Hepatocyte (in vitro differentiated cells): ENCODE results near the gene SLC10A1. TPM values are rescaled to one million over a fixed set of nuclear protein-coding genes. Genes with fewer than 3 reads are reported as not detected.
"Not testable (repeated sequence)": the region's sequence is repeated elsewhere in the genome, so short reads cannot be mapped to it uniquely, and the experiment has no call there.

Experiments
- DNase-seq: peaks from one replicate; pipeline ENCODE4 v3.0.0-alpha.2; 2016; ENCODE audit warnings: low spot score
- H2AFZ ChIP-seq: fragments of 200-600 bp; sonication (generic); 2 replicates; pipeline ENCODE4 v1.6.0; 2016; ENCODE audit warnings: antibody characterized with exemption, mild to moderate bottlenecking
- H3K27ac ChIP-seq: fragments of 200-600 bp; sonication (generic); 2 replicates; pipeline ENCODE4 v1.5.1; 2016; ENCODE audit warnings: mild to moderate bottlenecking
- H3K27me3 ChIP-seq: fragments of 200-600 bp; sonication (generic); 2 replicates; pipeline ENCODE4 v1.6.1; 2016
- H3K36me3 ChIP-seq: fragments of 200-600 bp; sonication (generic); replicated peaks from 2 replicates; pipeline ENCODE4 v1.5.1; 2016; ENCODE audit warnings: low read depth; ENCODE audit not compliant: insufficient read depth
- H3K4me1 ChIP-seq: fragments of 200-600 bp; sonication (generic); 2 replicates; pipeline ENCODE4 v1.5.1; 2016; ENCODE audit warnings: mild to moderate bottlenecking, moderate library complexity; ENCODE audit not compliant: insufficient read depth
- H3K4me2 ChIP-seq: fragments of 200-600 bp; sonication (generic); 2 replicates; pipeline ENCODE4 v1.6.0; 2016
- H3K4me3 ChIP-seq: fragments of 200-600 bp; sonication (generic); 2 replicates; pipeline ENCODE4 v1.5.1; 2016; ENCODE audit warnings: mild to moderate bottlenecking
- H3K79me2 ChIP-seq: fragments of 200-600 bp; sonication (generic); 2 replicates; pipeline ENCODE4 v1.6.0; 2017; ENCODE audit warnings: mild to moderate bottlenecking
- H3K9me2 ChIP-seq: fragments of 200-600 bp; sonication (generic); replicated peaks from 2 replicates; pipeline ENCODE4 v1.6.0; 2017; ENCODE audit warnings: mild to moderate bottlenecking; ENCODE audit not compliant: insufficient read depth
- H3K9me3 ChIP-seq: fragments of 200-600 bp; sonication (generic); 2 replicates; pipeline ENCODE4 v1.5.1; 2016; ENCODE audit warnings: low read depth, mild to moderate bottlenecking
- H4K20me1 ChIP-seq: fragments of 200-600 bp; sonication (generic); 2 replicates; pipeline ENCODE4 v1.6.0; 2016; ENCODE audit warnings: mild to moderate bottlenecking; ENCODE audit not compliant: insufficient read depth, poor library complexity, severe bottlenecking
- CTCF ChIP-seq: fragments of 200-600 bp; sonication (generic); IDR thresholded peaks from 2 replicates; pipeline ENCODE4 v1.5.1; 2016; ENCODE audit warnings: antibody characterized with exemption, mild to moderate bottlenecking; ENCODE audit not compliant: poor library complexity
- EZH2 ChIP-seq: fragments of 200-600 bp; sonication (generic); IDR thresholded peaks from 2 replicates; pipeline ENCODE4 v1.6.1; 2016; ENCODE audit warnings: antibody characterized with exemption, mild to moderate bottlenecking, borderline replicate concordance
- EZH2phosphoT487 ChIP-seq: fragments of 200-600 bp; sonication (generic); IDR thresholded peaks from one replicate; pipeline ENCODE4 v1.6.1; 2018; ENCODE audit warnings: antibody characterized with exemption, mild to moderate bottlenecking, low read depth, moderate library complexity; ENCODE audit not compliant: unreplicated experiment, severe bottlenecking
- WGBS: methylation state at CpG from one replicate; pipeline ENCODE4 v1.1.6; 2016; ENCODE audit warnings: low lambda C conversion rate; ENCODE audit errors: missing lambda C conversion rate; 5-methylcytosine and 5-hydroxymethylcytosine counted together
- polyA plus RNA-seq: library from polyadenylated mRNA; unstranded; fragments of >200 nt; fragmentation: Nextera tagmentation; extraction: Ambion mirVana; gene quantifications from 2 replicates; pipeline ENCODE4 v1.2.1, GENCODE V29; 2016
- total RNA-seq: library from RNA; depleted of rRNA; stranded (reverse); fragments of >200 nt; gene quantifications from 2 replicates; pipeline ENCODE4 v1.2.3, GENCODE V29; 2014

SLC10A1 gene
- total and polyA plus RNA-seq, 2 experiments from 2014 or later, result 2.9 to 3.0 TPM

GRCh38 chr14:69741055-69741454 is 56.0 kb downstream of the SLC10A1 start:
- Histone ChIP-seq H3K9me2 (no peaks in the 10 kb centered on the region), H3K36me3 (no peaks in the 10 kb centered on the region), H3K4me2 (no peak overlapping the region), H3K27me3 (no peaks in the 10 kb centered on the region), H3K9me3 (no peaks in the 10 kb centered on the region), H2AFZ (no peak overlapping the region), H3K27ac (peak overlapping the region; percentile 80), H3K79me2 (no peaks in the 10 kb centered on the region), H4K20me1 (no peaks in the 10 kb centered on the region), H3K4me3 (no peak overlapping the region), H3K4me1 (no peaks in the 10 kb centered on the region)
- WGBS, result 63% methylated on average over 1 of the region's 1 CpG
- TF ChIP-seq EZH2, result no peak
- DNase-seq, result peak; percentile 62

- H3K4me1 ChIP-seq, H3K79me2 ChIP-seq, H3K9me2 ChIP-seq, DNase-seq, H4K20me1 ChIP-seq, H3K36me3 ChIP-seq, H2AFZ ChIP-seq, H3K27ac ChIP-seq, H3K27me3 ChIP-seq, H3K4me2 ChIP-seq, H3K9me3 ChIP-seq, H3K4me3 ChIP-seq: not testable (repeated sequence)
- WGBS, result 79% methylated on average over 4 of the region's 4 CpGs
Measured at GRCh38 chr14:69736405-69736804, 60.6 kb downstream of the SLC10A1 start.

DNA sequence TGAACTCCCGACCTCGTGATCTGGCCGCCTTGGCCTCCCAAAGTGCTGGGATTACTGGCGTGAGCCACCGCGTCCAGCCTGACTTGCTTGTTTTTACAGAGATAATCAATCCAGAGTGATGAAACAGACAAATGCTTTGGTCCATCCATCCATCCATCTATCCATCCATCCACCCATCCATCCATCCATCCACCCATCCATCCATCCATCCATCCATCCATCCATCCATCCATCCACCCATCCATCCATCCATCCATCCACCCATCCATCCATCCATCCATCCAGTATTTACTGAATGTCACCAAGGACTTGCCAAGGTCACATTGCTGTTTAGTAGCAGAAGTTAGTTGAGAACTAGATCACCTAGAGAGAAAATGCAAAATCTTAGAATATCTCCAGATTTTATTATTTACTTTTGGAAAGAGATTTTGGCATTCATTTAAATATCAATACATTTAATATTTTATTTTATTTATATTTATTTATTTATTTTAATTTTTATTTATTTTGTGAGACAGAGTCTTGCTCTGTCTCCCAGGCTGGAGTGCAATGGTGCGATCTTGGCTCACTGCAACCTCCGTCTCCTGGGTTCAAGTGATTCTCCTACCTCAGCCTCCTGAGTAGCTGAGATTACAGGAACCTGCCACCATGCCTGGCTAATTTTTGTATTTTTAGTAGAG is 65.0 kb downstream of the SLC10A1 start:
- H2AFZ ChIP-seq, H3K27me3 ChIP-seq, H3K4me3 ChIP-seq, H3K27ac ChIP-seq, H3K9me3 ChIP-seq, H3K79me2 ChIP-seq, H3K9me2 ChIP-seq, H3K4me1 ChIP-seq, H3K4me2 ChIP-seq, DNase-seq, H3K36me3 ChIP-seq, H4K20me1 ChIP-seq: not testable (repeated sequence)
- WGBS, result 92% methylated on average over 8 of the region's 8 CpGs

GRCh38 chr14:69727860-69728259 is 69.2 kb downstream of the SLC10A1 start:
- Histone ChIP-seq H3K27me3 (no peaks in the 10 kb centered on the region), H3K4me3 (no peak overlapping the region), H3K79me2 (no peaks in the 10 kb centered on the region), H3K4me2 (no peak overlapping the region), H4K20me1 (no peaks in the 10 kb centered on the region), H3K27ac (no peak overlapping the region), H3K4me1 (peaks cover 4% of the 10 kb centered on the region), H2AFZ (no peak overlapping the region), H3K9me3 (no peaks in the 10 kb centered on the region), H3K9me2 (no peaks in the 10 kb centered on the region), H3K36me3 (no peaks in the 10 kb centered on the region)
- WGBS, result 91% methylated on average over 4 of the region's 4 CpGs
- no peak for TF ChIP-seq EZH2
- TF ChIP-seq CTCF, result no peak
- no peak for TF ChIP-seq EZH2phosphoT487
- no peak for DNase-seq

DNA sequence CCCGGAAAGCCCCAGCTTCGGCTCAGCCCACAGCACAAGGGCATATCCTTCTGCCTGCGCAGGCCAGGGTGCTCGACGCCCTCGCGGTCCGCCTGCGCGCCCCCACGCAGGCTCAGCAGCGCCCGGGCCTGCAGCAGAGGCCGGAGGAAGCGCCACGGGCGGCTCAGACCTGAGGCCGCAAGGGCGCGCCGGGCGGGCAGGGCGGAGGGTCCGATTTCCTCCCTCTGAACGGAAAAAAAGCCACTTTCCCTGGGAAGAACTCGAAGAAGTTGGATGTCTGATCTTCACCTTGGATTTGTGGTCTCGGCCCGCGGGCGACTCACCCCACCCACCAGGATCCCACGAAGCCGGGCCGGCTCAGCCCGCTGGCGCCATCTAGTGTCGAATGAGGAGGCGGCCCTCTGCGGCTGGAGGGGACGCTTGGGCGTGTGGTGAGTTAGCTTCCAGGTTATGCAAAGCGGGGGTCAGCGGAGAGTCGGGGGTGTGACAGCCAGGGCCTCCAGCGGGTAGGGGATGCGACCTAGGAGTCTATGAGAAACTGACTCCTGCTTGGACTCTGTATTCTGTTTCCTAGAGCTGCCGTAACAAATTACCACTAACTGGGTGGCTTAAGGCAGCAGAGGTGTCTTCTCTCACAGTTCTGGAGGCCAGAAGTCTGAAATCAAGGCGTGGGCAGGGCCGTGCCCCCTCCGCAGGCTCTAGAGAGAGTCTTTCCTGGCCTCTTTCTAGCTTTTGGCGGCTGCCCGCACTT is 70.1 kb downstream of the SLC10A1 start:
- peak; percentile 86 for DNase-seq
- Histone ChIP-seq H3K4me2 (peak overlapping the region; percentile 92), H3K36me3 (no peaks in the 10 kb centered on the region), H3K27me3 (no peaks in the 10 kb centered on the region), H3K9me3 (no peaks in the 10 kb centered on the region), H3K4me1 (peaks cover 4% of the 10 kb centered on the region), H3K4me3 (peak overlapping the region; percentile 24), H3K79me2 (no peaks in the 10 kb centered on the region), H4K20me1 (no peaks in the 10 kb centered on the region), H3K27ac (no peak overlapping the region), H2AFZ (peak overlapping the region; percentile 92), H3K9me2 (no peaks in the 10 kb centered on the region)
- 22% methylated on average over 51 of the region's 51 CpGs for WGBS
- TF ChIP-seq CTCF (peak; percentile 99), EZH2 (no peak), EZH2phosphoT487 (no peak)
